ENCODE measurements around the gene RNF150.

RNF150 gene

GRCh38 chr4:140969296-140969695, 164.0 kb downstream of the RNF150 start:
- DNase-seq, result no peak

GRCh38 chr4:140968371-140968770, 164.9 kb downstream of the RNF150 start:
- no peak for DNase-seq

DNA sequence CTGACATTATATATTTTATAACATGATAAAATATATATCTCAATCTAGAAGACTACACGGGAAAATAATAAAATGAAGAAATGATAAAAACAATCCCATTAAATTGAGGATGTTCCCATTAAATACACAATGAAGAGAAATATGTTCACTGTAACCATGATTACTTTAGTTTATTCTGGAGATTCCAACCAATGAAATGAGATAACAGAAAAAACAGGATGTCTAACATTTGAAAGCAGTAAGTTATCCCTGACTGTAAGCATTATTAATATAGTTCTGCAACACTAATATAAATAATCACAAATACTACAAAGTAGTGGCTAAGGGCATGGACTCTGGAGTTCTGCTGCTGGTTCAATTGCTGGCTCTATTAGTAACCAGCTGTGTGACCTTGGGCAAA, 169.4 kb downstream of the RNF150 start:
- DNase-seq, result no peak

GRCh38 chr4:140955641-140956040, 177.6 kb downstream of the RNF150 start:
- no peak for DNase-seq

- DNase-seq, result no peak
Measured at GRCh38 chr4:140952717-140953116, 180.6 kb downstream of the RNF150 start.

DNA sequence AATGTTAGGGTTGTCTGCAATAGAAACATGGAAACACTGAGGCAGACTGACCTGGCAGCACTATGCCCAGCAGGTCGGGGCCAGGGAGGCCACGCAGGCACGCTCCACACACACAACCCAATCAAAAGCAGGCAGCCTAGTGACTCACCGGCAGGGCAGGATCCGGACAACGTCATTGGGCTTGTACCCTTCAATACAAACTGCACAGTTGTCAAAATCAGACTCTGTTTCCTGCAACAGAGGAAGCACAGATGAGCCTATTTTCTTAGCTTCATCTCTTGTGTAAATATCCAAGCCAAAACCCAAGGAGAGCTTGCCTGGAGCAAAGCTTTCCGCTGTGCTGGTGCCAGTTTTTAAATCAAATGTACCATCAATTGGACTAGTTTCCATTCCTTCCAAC, 185.8 kb downstream of the RNF150 start:
- DNase-seq, result no peak

- no peak for DNase-seq
Measured at GRCh38 chr4:140945106-140945505, 188.2 kb downstream of the RNF150 start.

DNA sequence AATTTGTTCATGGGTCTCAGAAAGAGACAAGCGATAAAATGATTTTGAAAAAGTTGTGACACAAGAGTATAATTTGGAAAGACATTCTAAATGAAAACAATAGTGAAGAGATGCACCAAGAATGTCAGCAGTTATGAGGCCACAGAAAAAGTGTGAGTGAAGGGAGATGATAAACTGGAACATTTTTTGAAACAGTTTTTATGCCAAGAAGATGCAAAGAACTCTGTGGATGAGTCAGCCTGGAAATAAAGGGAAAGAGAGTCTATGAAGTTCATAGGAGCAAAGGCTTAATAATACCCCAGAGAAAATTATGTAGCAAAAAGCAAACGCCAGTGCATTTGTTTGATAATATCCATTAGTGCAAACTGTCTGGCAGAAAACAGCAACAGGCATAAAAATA, 188.7 kb downstream of the RNF150 start:
- no peak for DNase-seq

DNA sequence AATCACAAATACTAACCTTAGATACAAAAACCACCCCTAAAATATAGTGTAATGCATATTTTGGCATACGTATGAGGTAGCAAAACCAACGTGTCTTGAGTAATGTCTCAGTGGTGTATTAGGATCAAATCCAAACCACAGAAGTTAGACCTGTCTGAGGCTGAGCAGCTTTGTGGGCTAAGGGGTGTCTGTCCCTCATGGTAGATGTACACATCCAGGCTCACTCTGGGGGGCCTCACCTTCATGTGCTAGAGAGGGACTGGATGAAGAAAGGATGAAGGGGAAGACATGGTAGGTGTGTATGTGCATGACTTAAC, 189.1 kb downstream of the RNF150 start:
- DNase-seq, result no peak

DNA sequence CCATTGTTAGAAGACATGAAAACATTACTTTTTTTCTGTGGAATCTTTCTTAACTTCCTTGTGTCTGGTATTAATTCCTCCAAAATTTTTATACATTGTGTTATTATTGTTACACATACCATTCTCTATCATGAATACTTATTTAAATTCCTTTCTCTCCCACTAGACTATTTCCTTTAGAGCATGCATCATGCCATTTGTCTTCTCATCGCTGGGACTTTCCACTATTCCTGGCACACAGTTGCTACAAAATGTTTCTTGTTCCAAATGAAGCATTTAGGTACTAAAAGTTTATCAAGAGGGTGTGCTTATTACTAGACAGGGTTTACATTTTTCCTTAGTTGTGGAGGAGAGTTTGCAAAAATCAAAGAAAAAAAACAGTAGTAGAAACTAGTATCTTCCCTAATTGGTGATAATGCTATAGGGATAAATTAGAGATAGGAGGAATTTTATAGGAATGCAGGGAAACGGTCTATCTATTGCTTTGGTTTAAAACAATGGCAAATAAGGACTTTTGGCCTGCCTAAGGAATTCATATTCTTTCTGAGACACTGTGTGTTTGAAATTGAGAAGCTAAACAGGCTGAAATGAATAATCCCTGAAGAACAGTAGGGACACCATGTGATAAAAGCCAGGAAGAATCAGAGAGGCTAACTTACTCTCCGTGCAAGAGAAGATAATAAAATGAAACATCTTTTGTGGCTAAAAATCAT, 189.6 kb downstream of the RNF150 start:
- no peak for DNase-seq

GRCh38 chr4:140940589-140940988, 192.7 kb downstream of the RNF150 start:
- no peak for DNase-seq

- no peak for DNase-seq
Measured at GRCh38 chr4:140937866-140938265, 195.4 kb downstream of the RNF150 start.

DNA sequence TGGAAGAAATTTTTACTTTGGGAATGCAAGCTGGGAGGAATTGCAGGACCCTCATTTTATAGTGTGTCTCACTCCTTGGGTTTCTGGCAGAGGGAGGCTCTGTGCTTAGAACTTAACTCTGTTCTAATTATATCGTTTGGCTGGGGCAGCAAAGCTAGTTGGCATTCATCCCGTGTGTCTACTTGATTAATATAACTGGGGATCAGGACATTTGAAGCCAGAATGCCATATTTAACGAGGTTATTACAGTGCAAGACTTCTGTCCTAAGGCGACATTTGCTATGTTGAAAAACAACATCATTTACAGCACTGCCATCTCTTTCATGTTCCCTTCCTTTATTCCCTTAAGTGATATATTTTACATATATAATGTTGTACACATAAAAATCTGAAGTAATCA, 198.0 kb downstream of the RNF150 start:
- DNase-seq, result no peak

GRCh38 chr4:140932501-140933045, 200.7 kb downstream of the RNF150 start:
- no peak for DNase-seq

GRCh38 chr4:140931911-140932310, 201.4 kb downstream of the RNF150 start:
- DNase-seq, result no peak

DNA sequence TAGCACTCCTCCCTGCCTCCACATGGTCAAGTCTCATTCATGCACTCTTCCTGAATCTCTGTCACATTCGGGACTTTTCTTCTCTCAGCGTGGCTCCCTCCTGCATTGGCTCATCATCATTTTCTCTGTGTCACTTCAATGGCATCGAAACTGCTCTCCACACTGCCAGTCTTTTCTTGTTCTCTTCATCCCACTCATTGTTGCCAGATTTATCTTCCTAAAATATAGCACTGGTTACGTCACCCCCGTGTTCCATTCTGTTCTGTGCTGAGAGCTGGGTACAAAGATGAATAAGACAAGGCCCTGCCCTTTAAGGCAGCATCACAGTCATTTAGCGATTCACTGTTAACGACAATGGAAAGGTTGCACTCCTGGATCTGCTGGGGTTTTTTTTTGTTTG, 202.7 kb downstream of the RNF150 start:
- no peak for DNase-seq

- no peak for DNase-seq
Measured at GRCh38 chr4:140930011-140930410, 203.3 kb downstream of the RNF150 start.

DNA sequence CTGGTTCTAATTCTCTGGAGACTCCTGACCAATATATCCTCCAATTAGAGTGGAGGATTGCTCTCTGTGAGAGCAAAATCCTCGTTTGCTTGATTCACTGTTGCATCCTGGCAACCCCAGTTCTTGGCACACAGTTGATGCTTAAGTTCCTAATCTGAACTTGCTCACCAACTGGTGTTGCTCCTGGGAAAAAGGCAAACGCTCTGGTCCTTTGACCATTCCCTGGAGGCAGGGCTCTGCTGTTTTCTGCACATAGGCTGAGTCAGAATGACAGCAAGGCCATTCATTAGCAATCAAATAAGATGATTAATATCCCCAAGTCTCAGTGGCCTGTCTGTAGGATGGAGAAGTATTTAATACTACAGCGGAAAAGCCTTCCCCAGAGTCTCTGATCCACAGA, 204.4 kb downstream of the RNF150 start:
- no peak for DNase-seq

GRCh38 chr4:140926672-140927071, 206.6 kb downstream of the RNF150 start:
- DNase-seq, result no peak

- no peak for DNase-seq
Measured at GRCh38 chr4:140925417-140925816, 207.9 kb downstream of the RNF150 start.

DNA sequence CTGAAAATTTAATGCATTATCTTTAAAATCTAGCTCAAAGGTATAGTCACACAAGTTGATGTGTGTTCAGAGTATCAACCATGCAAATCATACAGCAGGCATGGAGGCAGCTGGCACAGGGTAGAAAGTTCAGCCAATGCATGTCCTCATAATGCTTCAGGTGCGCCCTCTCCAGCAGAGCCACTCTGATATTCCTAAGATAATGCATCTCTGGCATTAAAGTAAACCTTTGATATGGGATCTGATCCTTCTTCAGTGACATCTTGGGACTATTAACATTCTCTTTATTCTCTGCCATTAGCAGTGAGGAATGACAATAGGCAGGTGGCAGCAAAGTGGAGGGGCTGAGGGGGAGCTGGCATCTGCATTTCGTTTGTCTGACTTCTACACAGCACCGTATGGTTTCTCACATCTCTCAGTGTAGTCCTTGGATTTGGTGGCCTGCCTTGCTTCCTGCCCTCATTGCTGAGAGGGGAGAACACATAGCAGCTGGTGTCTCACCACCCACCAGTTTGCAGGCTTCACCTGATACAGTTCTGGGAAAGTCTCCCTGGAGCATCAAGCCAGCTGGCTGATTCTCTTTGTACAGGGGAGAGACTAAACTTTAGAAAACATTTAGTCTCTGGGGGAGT, 208.4 kb downstream of the RNF150 start:
- no peak for DNase-seq

- no peak for DNase-seq
Measured at GRCh38 chr4:140906993-140907962, 226.0 kb downstream of the RNF150 start.

- DNase-seq, result no peak
Measured at GRCh38 chr4:140904904-140905303, 228.4 kb downstream of the RNF150 start.
